Fibroblast of lung (primary cell): ENCODE data around the gene CDX2. TPM values are rescaled to one million over a fixed set of nuclear protein-coding genes. Genes with fewer than 3 reads are reported as not detected.
A peak's percentile ranks its signal among the peaks of the same experiment; 100 is the strongest.

Experiments used
- DNase-seq, 2 donors: peaks; one replicate each; pipeline versions ENCODE4 v3.0.0 to v3.0.0-alpha.2; 2010; ENCODE audit warnings: low read depth in 2 of 2
- H2AFZ ChIP-seq: 2 replicates; pipeline ENCODE4 v1.5.1; 2012; ENCODE audit warnings: low read length, control low read depth, inconsistent platforms
- H3K27ac ChIP-seq: 2 replicates; pipeline ENCODE4 v1.5.1; 2011; ENCODE audit warnings: low read length, control low read depth; ENCODE audit not compliant: insufficient read depth
- H3K27me3 ChIP-seq: 2 replicates; pipeline ENCODE4 v1.5.1; 2011; ENCODE audit warnings: mild to moderate bottlenecking, low read length; ENCODE audit not compliant: control insufficient read depth, insufficient read depth
- H3K36me3 ChIP-seq: 2 replicates; pipeline ENCODE4 v1.5.1; 2011; ENCODE audit warnings: low read length; ENCODE audit not compliant: control insufficient read depth, insufficient read depth
- H3K4me1 ChIP-seq: 2 replicates; pipeline ENCODE4 v1.5.1; 2011; ENCODE audit warnings: low read length; ENCODE audit not compliant: control insufficient read depth, insufficient read depth; ENCODE audit errors: extremely low read depth
- H3K4me2 ChIP-seq: 2 replicates; pipeline ENCODE4 v1.5.1; 2011; ENCODE audit warnings: low read length, control low read depth; ENCODE audit not compliant: insufficient read depth; ENCODE audit errors: extremely low read depth
- H3K4me3 ChIP-seq, 4 experiments: fragments of 200-600 bp in 1 of 4; sonication (generic) in 1 of 4; replicated peaks in 1 of 4; 2 replicates each; pipeline ENCODE4 v1.5.1; 2011 to 2016; ENCODE audit warnings: low read length in 4 of 4, low read depth in 3 of 4, mild to moderate bottlenecking in 3 of 4, control low read depth in 2 of 4, inconsistent platforms in 1 of 4, mixed read lengths in 1 of 4; ENCODE audit not compliant: insufficient read depth in 1 of 4; ENCODE audit errors: control extremely low read depth in 1 of 4
- H3K79me2 ChIP-seq: 2 replicates; pipeline ENCODE4 v1.5.1; 2012; ENCODE audit warnings: mild to moderate bottlenecking, low read length, inconsistent platforms; ENCODE audit not compliant: control insufficient read depth, insufficient read depth
- H3K9ac ChIP-seq: 2 replicates; pipeline ENCODE4 v1.5.1; 2011; ENCODE audit warnings: mild to moderate bottlenecking, low read length, control low read depth; ENCODE audit not compliant: insufficient read depth
- H3K9me3 ChIP-seq: 2 replicates; pipeline ENCODE4 v1.5.1; 2012; ENCODE audit warnings: low read depth, low read length; ENCODE audit not compliant: control insufficient read depth, insufficient read depth
- H4K20me1 ChIP-seq: 2 replicates; pipeline ENCODE4 v1.5.1; 2011; ENCODE audit warnings: low read length; ENCODE audit not compliant: control insufficient read depth, insufficient read depth; ENCODE audit errors: extremely low read depth
- CTCF ChIP-seq, 2 donors: IDR thresholded peaks in 1 of 2; conservative IDR thresholded peaks in 1 of 2; 1 replicate in 1 of 2; 2 replicates in 1 of 2; pipeline ENCODE4 v1.5.1; 2011 to 2012; ENCODE audit warnings: low read length in 2 of 2, control low read depth in 1 of 2, inconsistent platforms in 1 of 2, low read depth in 1 of 2, mild to moderate bottlenecking in 1 of 2
- EZH2 ChIP-seq: IDR thresholded peaks from 2 replicates; pipeline ENCODE4 v1.5.1; 2012; ENCODE audit warnings: low read length, control low read depth, mild to moderate bottlenecking; ENCODE audit errors: missing control alignments
- polyA plus RNA-seq, 2 donors: library from polyadenylated mRNA; depleted of rRNA in 1 of 2; stranded (reverse) in 1 of 2; unstranded in 1 of 2; fragments of >200 nt; gene quantifications; 2 replicates each; pipeline ENCODE4 v1.2.1, GENCODE V29; 2011 to 2012; ENCODE audit warnings: missing spikeins in 1 of 2
- total RNA-seq: library from RNA; depleted of rRNA; stranded (reverse); fragments of >200 nt; gene quantifications from 2 replicates; pipeline ENCODE4 v1.2.1, GENCODE V29; 2014

Gene CDX2
- total and polyA plus RNA-seq, 2 donors (not counting 1 experiment from before 2014, with no cell fraction given), result not detected

GRCh38 chr13:27959976-27960361 lies 9.1 kb downstream of the CDX2 start:
- Histone ChIP-seq H3K9ac (no peak overlapping the region), H3K4me3 (no peak overlapping the region), H3K27me3 (peaks cover 37% of the 10 kb centered on the region), H3K27ac (no peak overlapping the region), H3K4me1 (no peaks in the 10 kb centered on the region), H2AFZ (no peak overlapping the region), H3K9me3 (no peaks in the 10 kb centered on the region), H4K20me1 (no peaks in the 10 kb centered on the region), H3K4me2 (no peak overlapping the region), H3K36me3 (no peaks in the 10 kb centered on the region), H3K79me2 (no peaks in the 10 kb centered on the region)
- no peak for DNase-seq
- no peak for TF ChIP-seq CTCF (conservative IDR thresholded peaks at IDR 0.05 in 1 of 2, IDR thresholded peaks at IDR 0.05 in 1 of 2; ENCODE audit: low read depth in 1 of 2, low read length in 2 of 2)
- no peak for TF ChIP-seq EZH2

- no peaks in the 10 kb centered on the region for H4K20me1 ChIP-seq
- no peaks in the 10 kb centered on the region for H3K9me3 ChIP-seq
- no peaks in the 10 kb centered on the region for H3K36me3 ChIP-seq
- H3K27me3 ChIP-seq, result peaks cover 46% of the 10 kb centered on the region
- no peak for DNase-seq
- H3K27ac ChIP-seq, result no peak overlapping the region
- H3K4me3 ChIP-seq, result no peak overlapping the region
- H3K4me2 ChIP-seq, result no peak overlapping the region
- no peaks in the 10 kb centered on the region for H3K4me1 ChIP-seq
- H3K9ac ChIP-seq, result no peak overlapping the region
- no peaks in the 10 kb centered on the region for H3K79me2 ChIP-seq
- TF ChIP-seq EZH2 (no peak), CTCF (conservative IDR thresholded peaks at IDR 0.05 in 1 of 2, IDR thresholded peaks at IDR 0.05 in 1 of 2; ENCODE audit: low read depth in 1 of 2, low read length in 2 of 2) (no peak)
- no peak overlapping the region for H2AFZ ChIP-seq
Observed at GRCh38 chr13:27956576-27957300, 12.4 kb downstream of the CDX2 start.

GRCh38 chr13:27955014-27955591 lies 14.0 kb downstream of the CDX2 start:
- H3K27ac ChIP-seq, result no peak overlapping the region
- no peaks in the 10 kb centered on the region for H3K79me2 ChIP-seq
- no peaks in the 10 kb centered on the region for H3K36me3 ChIP-seq
- H4K20me1 ChIP-seq, result no peaks in the 10 kb centered on the region
- H3K4me3 ChIP-seq, result no peak overlapping the region
- no peak overlapping the region for H2AFZ ChIP-seq
- no peaks in the 10 kb centered on the region for H3K9me3 ChIP-seq
- no peak for DNase-seq
- no peak overlapping the region for H3K9ac ChIP-seq
- H3K27me3 ChIP-seq, result peaks cover 33% of the 10 kb centered on the region
- H3K4me2 ChIP-seq, result no peak overlapping the region
- TF ChIP-seq EZH2 (peak; percentile 26), CTCF (conservative IDR thresholded peaks at IDR 0.05 in 1 of 2, IDR thresholded peaks at IDR 0.05 in 1 of 2; ENCODE audit: low read depth in 1 of 2, low read length in 2 of 2) (no peak)
- H3K4me1 ChIP-seq, result no peaks in the 10 kb centered on the region
